Esophagus muscularis mucosa (tissue), 4 donors: ENCODE results near the gene WBP1L.

ENCODE experiments used
- CTCF ChIP-seq, 3 experiments: fragments of 200-600 bp in 2 of 3; fragments of 450-650 bp in 1 of 3; sonication (generic) in 2 of 3; IDR thresholded peaks; one replicate each; pipeline ENCODE4 v1.5.1; 2017 to 2019; ENCODE audit warnings: antibody characterized with exemption in 3 of 3, mild to moderate bottlenecking in 2 of 3, moderate library complexity in 1 of 3
- EP300 ChIP-seq: sonication (generic); formaldehyde crosslinking; IDR thresholded peaks from one replicate; pipeline ENCODE4 v1.6.1; 2017; ENCODE audit warnings: antibody characterized with exemption
- POLR2A ChIP-seq: fragments of 450-650 bp; IDR thresholded peaks from one replicate; pipeline ENCODE4 v1.6.1; 2017; ENCODE audit warnings: antibody characterized with exemption, moderate library complexity, mild to moderate bottlenecking, low read depth

- no peak for TF ChIP-seq POLR2A
- no peak for TF ChIP-seq CTCF (IDR thresholded peaks at IDR 0.05)
- no peak for TF ChIP-seq EP300
These were observed 17.5 kb upstream of the WBP1L start for GRCh38 chr10:102726274-102726673.
